H1 (cell line): ENCODE results near the gene ARHGAP27. TPM values are rescaled to one million over a fixed set of nuclear protein-coding genes. Genes with fewer than 3 reads are reported as not detected.

ENCODE experiments used
- CTCF ChIA-PET: fragments of 300-600 bp; sonication (Branson Sonifier 250); formaldehyde crosslinking; loops from one replicate; lab custom pipeline; 2021; ENCODE audit not compliant: partially characterized antibody; lab: Charles Lee
- POLR2A ChIA-PET: fragments of 300-600 bp; sonication (Branson Sonifier 250); formaldehyde crosslinking; loops from one replicate; lab custom pipeline; 2021; ENCODE audit warnings: inconsistent platforms; ENCODE audit not compliant: partially characterized antibody; lab: Charles Lee
- DNase-seq, 2 experiments: peaks; one replicate each; pipeline versions ENCODE4 v3.0.0 to v3.0.0-alpha.2; 2010 to 2022; ENCODE audit warnings: low spot score in 2 of 2, low read depth in 1 of 2, mixed read lengths in 1 of 2
- FAIRE-seq: peaks from 2 replicates; lab custom pipeline; 2011; peaks lifted over from hg19 to GRCh38; lab: Jason Lieb, UNC
- H2AFZ ChIP-seq: 2 replicates; pipeline ENCODE4 v1.8.1; 2012; ENCODE audit warnings: low read length, inconsistent platforms
- H2AK5ac ChIP-seq: 2 replicates; pipeline ENCODE4 v1.6.1; 2013; ENCODE audit warnings: low read depth, low read length
- H2BK120ac ChIP-seq: replicated peaks from 2 replicates; pipeline ENCODE3; 2013; ENCODE audit warnings: low read depth, low read length, inconsistent platforms
- H2BK12ac ChIP-seq: 2 replicates; pipeline ENCODE4 v1.6.1; 2013; ENCODE audit warnings: low read depth, low read length
- H2BK15ac ChIP-seq: 2 replicates; pipeline ENCODE4 v1.6.1; 2013; ENCODE audit warnings: low read length
- H2BK20ac ChIP-seq: 2 replicates; pipeline ENCODE4 v1.6.1; 2013; ENCODE audit warnings: low read length
- H2BK5ac ChIP-seq: 2 replicates; pipeline ENCODE4 v1.6.1; 2013; ENCODE audit warnings: low read depth, low read length
- H3K14ac ChIP-seq: 2 replicates; pipeline ENCODE4 v1.6.1; 2013; ENCODE audit warnings: inconsistent platforms; ENCODE audit not compliant: insufficient read length
- H3K18ac ChIP-seq: 2 replicates; pipeline ENCODE4 v1.6.1; 2013; ENCODE audit warnings: low read length; ENCODE audit errors: extremely low read depth
- H3K23ac ChIP-seq: 2 replicates; pipeline ENCODE4 v1.6.1; 2013; ENCODE audit warnings: inconsistent platforms; ENCODE audit not compliant: insufficient read length
- H3K23me2 ChIP-seq: 2 replicates; pipeline ENCODE4 v1.6.1; 2013; ENCODE audit warnings: low read depth, low read length
- H3K27ac ChIP-seq: 2 replicates; pipeline ENCODE4 v1.6.1; 2011; ENCODE audit warnings: low read depth, low read length, inconsistent platforms
- H3K27me3 ChIP-seq, 4 experiments: replicated peaks in 1 of 4; 1 replicate in 1 of 4; 2 replicates in 3 of 4; pipeline versions ENCODE4 v1.6.1 to v1.8.1; 2011 to 2013; ENCODE audit warnings: low read length in 3 of 4, mild to moderate bottlenecking in 3 of 4, inconsistent platforms in 2 of 4, mixed read lengths in 2 of 4, moderate library complexity in 1 of 4; ENCODE audit not compliant: control insufficient read depth in 3 of 4, insufficient read depth in 3 of 4; ENCODE audit errors: extremely low read depth in 1 of 4
- H3K36me3 ChIP-seq, 4 experiments: 2 replicates each; pipeline versions ENCODE4 v1.6.1 to v1.8.1; 2011 to 2013; ENCODE audit warnings: mild to moderate bottlenecking in 4 of 4, low read length in 3 of 4, moderate library complexity in 2 of 4, control low read depth in 1 of 4, inconsistent platforms in 1 of 4; ENCODE audit not compliant: insufficient read depth in 4 of 4, control insufficient read depth in 2 of 4
- H3K4ac ChIP-seq: replicated peaks from 2 replicates; pipeline ENCODE3; 2013; ENCODE audit warnings: low read length, low read depth, mixed read lengths, inconsistent platforms; ENCODE audit not compliant: insufficient read length
- H3K4me1 ChIP-seq, 4 experiments: replicated peaks in 1 of 4; 1 replicate in 1 of 4; 2 replicates in 3 of 4; pipeline versions ENCODE4 v1.6.1 to v1.8.1; 2011 to 2013; ENCODE audit warnings: low read length in 3 of 4, inconsistent platforms in 2 of 4, mixed read lengths in 1 of 4; ENCODE audit not compliant: insufficient read depth in 4 of 4, control insufficient read depth in 3 of 4
- H3K4me2 ChIP-seq, 2 experiments: 2 replicates each; pipeline versions ENCODE4 v1.6.1 to v1.8.1; 2011 to 2013; ENCODE audit warnings: low read depth in 2 of 2, low read length in 2 of 2, control low read depth in 1 of 2, inconsistent platforms in 1 of 2, mild to moderate bottlenecking in 1 of 2; ENCODE audit not compliant: insufficient read depth in 1 of 2
- H3K4me3 ChIP-seq, 4 experiments: fragments of 200-600, 300-600 bp in 1 of 4; sonication (generic), shearing (Covaris generic), sonication (Bioruptor Twin) in 1 of 4; 2 replicates each; pipeline versions ENCODE4 v1.5.1 to v1.8.1; 2011 to 2016; ENCODE audit warnings: low read length in 4 of 4, low read depth in 3 of 4, control low read depth in 2 of 4, inconsistent platforms in 2 of 4, mild to moderate bottlenecking in 2 of 4, mixed read lengths in 1 of 4, moderate library complexity in 1 of 4; ENCODE audit not compliant: insufficient read depth in 2 of 4; ENCODE audit errors: extremely low read depth in 1 of 4
- H3K56ac ChIP-seq: replicated peaks from 2 replicates; pipeline ENCODE3; 2013; ENCODE audit warnings: low read depth, mild to moderate bottlenecking, mixed read lengths, low read length, inconsistent platforms; ENCODE audit not compliant: insufficient read length
- H3K79me1 ChIP-seq: 2 replicates; pipeline ENCODE4 v1.6.1; 2013; ENCODE audit warnings: low read depth, low read length, control low read depth
- H3K79me2 ChIP-seq, 2 experiments: 2 replicates each; pipeline versions ENCODE4 v1.6.1 to v1.8.1; 2012 to 2013; ENCODE audit warnings: low read length in 2 of 2, mild to moderate bottlenecking in 2 of 2, inconsistent platforms in 1 of 2; ENCODE audit not compliant: insufficient read depth in 2 of 2, control insufficient read depth in 1 of 2
- H3K9ac ChIP-seq, 4 experiments: replicated peaks in 1 of 4; 1 replicate in 1 of 4; 2 replicates in 3 of 4; pipeline versions ENCODE4 v1.6.1 to v1.8.1; 2011 to 2013; ENCODE audit warnings: low read depth in 3 of 4, low read length in 3 of 4, control low read depth in 2 of 4, mild to moderate bottlenecking in 2 of 4, moderate library complexity in 2 of 4, inconsistent platforms in 1 of 4; ENCODE audit errors: extremely low read depth in 1 of 4
- H3K9me3 ChIP-seq, 2 experiments: 2 replicates each; pipeline versions ENCODE4 v1.6.1 to v1.8.1; 2012 to 2013; ENCODE audit warnings: mild to moderate bottlenecking in 2 of 2, moderate library complexity in 2 of 2, control low read depth in 1 of 2, inconsistent platforms in 1 of 2, low read depth in 1 of 2, low read length in 1 of 2, mixed read lengths in 1 of 2; ENCODE audit not compliant: insufficient read depth in 2 of 2
- H4K20me1 ChIP-seq, 2 experiments: replicated peaks in 1 of 2; 2 replicates each; pipeline versions ENCODE3 to v1.8.1; 2011 to 2013; ENCODE audit warnings: inconsistent platforms in 2 of 2, low read length in 2 of 2, mild to moderate bottlenecking in 1 of 2; ENCODE audit not compliant: insufficient read depth in 2 of 2, control insufficient read depth in 1 of 2
- H4K5ac ChIP-seq: 2 replicates; pipeline ENCODE4 v1.6.1; 2013; ENCODE audit warnings: low read length, low read depth, mixed read lengths, inconsistent platforms; ENCODE audit not compliant: insufficient read length
- H4K8ac ChIP-seq: 2 replicates; pipeline ENCODE4 v1.8.0; 2013; ENCODE audit warnings: mild to moderate bottlenecking, moderate library complexity, low read length, inconsistent platforms; ENCODE audit not compliant: insufficient read depth; ENCODE audit errors: extremely low read depth
- H4K91ac ChIP-seq: replicated peaks from 2 replicates; pipeline ENCODE3; 2013; ENCODE audit warnings: low read length, mixed read lengths, inconsistent platforms; ENCODE audit not compliant: insufficient read length
- BCL11A ChIP-seq, 2 experiments: IDR thresholded peaks; one replicate each; pipeline ENCODE4 v1.6.1; 2011; ENCODE audit warnings: low read depth in 2 of 2, low read length in 2 of 2, mild to moderate bottlenecking in 2 of 2
- EGR1 ChIP-seq: IDR thresholded peaks from 2 replicates; pipeline ENCODE4 v1.6.1; 2011; ENCODE audit warnings: low read depth, low read length, borderline replicate concordance
- KDM1A ChIP-seq: fragments of 200-600, 300-600 bp; sonication (generic); IDR thresholded peaks from 2 replicates; pipeline ENCODE4 v1.7.1; 2016; ENCODE audit warnings: mild to moderate bottlenecking, low read length, borderline replicate concordance
- KDM5A ChIP-seq: fragments of 200-600 bp; IDR thresholded peaks from 2 replicates; pipeline ENCODE4 v1.7.1; 2012; ENCODE audit warnings: mild to moderate bottlenecking, low read length, inconsistent platforms, mixed read lengths
- SIN3A ChIP-seq, 2 experiments: IDR thresholded peaks in 1 of 2; conservative IDR thresholded peaks in 1 of 2; 2 replicates each; pipeline ENCODE4 v1.6.1; 2011 to 2012; ENCODE audit warnings: low read length in 2 of 2, improper control_type of control experiment in 1 of 2, low read depth in 1 of 2, mild to moderate bottlenecking in 1 of 2
- SRF ChIP-seq: IDR thresholded peaks from 2 replicates; pipeline ENCODE4 v1.6.1; 2011; ENCODE audit warnings: mild to moderate bottlenecking, low read depth, low read length, moderate library complexity
- TCF12 ChIP-seq: IDR thresholded peaks from 2 replicates; pipeline ENCODE4 v1.6.1; 2011; ENCODE audit warnings: low read depth, mild to moderate bottlenecking, low read length
- WGBS, 2 experiments: shearing (Covaris generic) in 1 of 2; methylation state at CpG; one replicate each; pipeline versions ENCODE4 v1.1.6 to v1.1.7; 2013 to 2015; ENCODE audit warnings: low lambda C conversion rate in 2 of 2, mixed read lengths in 2 of 2, inconsistent platforms in 1 of 2, low coverage in 1 of 2, missing lambda C conversion rate in 1 of 2; ENCODE audit not compliant: insufficient replicate concordance in 2 of 2, insufficient coverage in 1 of 2, insufficient read length in 1 of 2; ENCODE audit errors: extremely low coverage in 1 of 2, missing lambda C conversion rate in 1 of 2; 5-methylcytosine and 5-hydroxymethylcytosine counted together
- polyA plus RNA-seq, 7 experiments: library from polyadenylated mRNA; depleted of rRNA in 3 of 7; stranded (reverse) in 5 of 7; unstranded in 2 of 7; fragments of >200 nt in 5 of 7; fragments of 200-250 nt in 2 of 7; gene quantifications; 1 replicate in 5 of 7; 2 replicates in 1 of 7; 4 replicates in 1 of 7; pipeline versions ENCODE4 v1.2.1 to v1.2.3, GENCODE V29; 2011 to 2013; ENCODE audit warnings: missing spikeins in 2 of 7, mixed read lengths in 2 of 7
- total RNA-seq: library from RNA; stranded (reverse); fragmentation: NEBNext Ultra II Directional; extraction: Animal tissue kit (Norgen Biotek cat#: 25700); gene quantifications from 2 replicates; pipeline ENCODE4 v1.2.1, GENCODE V29; 2021
- TF ChIP-seq, protein P1 (sequence below): IDR thresholded peaks from 2 replicates; pipeline ENCODE4 v1.6.1; 2011; ENCODE audit warnings: low read length, improper control_type of control experiment

ARHGAP27 gene
- total and polyA plus RNA-seq, 2 of the 8 experiments (the other 6 are each of a cell fraction or from before 2014, with no cell fraction given), result 11.6 to 13.1 TPM

- Histone ChIP-seq H3K4me1 (peaks cover 0 to 14% (median 12%) of the 10 kb centered on the region in 4 experiments; a peak in 6 of 7 replicates), H3K23ac (no peak overlapping the region), H4K5ac (no peak overlapping the region), H2BK120ac (no peak overlapping the region), H3K23me2 (no peaks in the 10 kb centered on the region), H3K4me3 (no peak overlapping the region), H2BK5ac (no peak overlapping the region), H4K20me1 (no peaks in the 10 kb centered on the region), H2AK5ac (no peak overlapping the region), H3K27ac (no peak overlapping the region), H3K79me1 (no peaks in the 10 kb centered on the region), H2BK20ac (no peak overlapping the region), H3K4ac (no peak overlapping the region), H4K8ac (no peak overlapping the region), H3K9me3 (no peaks in the 10 kb centered on the region), H3K36me3 (no peaks in the 10 kb centered on the region), H3K56ac (no peak overlapping the region), H3K9ac (no peak overlapping the region), H2BK12ac (no peak overlapping the region)
- no peak for DNase-seq
- ChIA-PET CTCF (interaction anchor here (0.7 to 20.9 kb wide), 7 partner anchors 11 to 151 kb away, joined by 3 to 579 read pairs (median 4); partner anchors contain the start of gene SPATA32), POLR2A (interaction anchor here (1.0 to 1.4 kb wide), 3 partner anchors 8 to 233 kb away, joined by 3 read pairs; partner anchors contain the start of gene HEXIM1)
- no peak for FAIRE-seq
- no peak for TF ChIP-seq KDM5A
- TF ChIP-seq, protein P1, sequence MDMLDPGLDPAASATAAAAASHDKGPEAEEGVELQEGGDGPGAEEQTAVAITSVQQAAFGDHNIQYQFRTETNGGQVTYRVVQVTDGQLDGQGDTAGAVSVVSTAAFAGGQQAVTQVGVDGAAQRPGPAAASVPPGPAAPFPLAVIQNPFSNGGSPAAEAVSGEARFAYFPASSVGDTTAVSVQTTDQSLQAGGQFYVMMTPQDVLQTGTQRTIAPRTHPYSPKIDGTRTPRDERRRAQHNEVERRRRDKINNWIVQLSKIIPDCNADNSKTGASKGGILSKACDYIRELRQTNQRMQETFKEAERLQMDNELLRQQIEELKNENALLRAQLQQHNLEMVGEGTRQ, result no peak
- TF ChIP-seq TCF12, result no peak
- no peak for TF ChIP-seq EGR1
- no peak for TF ChIP-seq SIN3A (conservative IDR thresholded peaks at IDR 0.05 in 1 of 2, IDR thresholded peaks at IDR 0.05 in 1 of 2; ENCODE audit: low read depth in 1 of 2, low read length in 2 of 2)
- TF ChIP-seq SRF, result no peak
- TF ChIP-seq BCL11A (IDR thresholded peaks at IDR 0.05; ENCODE audit: low read depth in 2 of 2, low read length in 2 of 2), result no peak
- no peak for TF ChIP-seq KDM1A
- TF ChIP-seq, all 59 proteins: peak for 0
- no peak overlapping the region for H2BK15ac ChIP-seq
- no peaks in the 10 kb centered on the region for H3K79me2 ChIP-seq
- no peak overlapping the region for H3K4me2 ChIP-seq
- H4K91ac ChIP-seq, result no peak overlapping the region
- no peak overlapping the region for H3K14ac ChIP-seq
- 88% methylated on average over 8 of the region's 8 CpGs; no CpG with 5 or more reads in 1 of the 2 experiments for WGBS, 2 experiments
- no peak overlapping the region for H3K18ac ChIP-seq
- no peaks in the 10 kb centered on the region for H3K27me3 ChIP-seq
- no peak overlapping the region for H2AFZ ChIP-seq
Observed at GRCh38 chr17:45380991-45381390, 51.7 kb downstream of the ARHGAP27 start.
